Hematopoietic multipotent progenitor cell treated with erythropoietin and hydrocortisone succinate and interleukin-3 and kit ligand, for 8 days (in vitro differentiated cells): ENCODE measurements around the gene A4GNT.
A peak's percentile ranks its signal among the peaks of the same experiment; 100 is the strongest.
"Not testable (repeated sequence)": the region's sequence is repeated elsewhere in the genome, so short reads cannot be mapped to it uniquely, and the experiment has no call there.

Experiments used
- DNase-seq: peaks from one replicate; pipeline ENCODE4 v3.0.0-alpha.2; 2015

The A4GNT gene

GRCh38 chr3:138132239-138132638, at the start of gene A4GNT:
Gene A4GNT (minus strand): TSS chr3:138132390. CDS start chr3:138131256, 1,134 bp downstream.
- DNase-seq: no peak

- peak; percentile 83 for DNase-seq
These were observed 48.3 kb upstream of the A4GNT start for GRCh38 chr3:138180375-138181029.

- peak; percentile 94 for DNase-seq
These were observed 42.4 kb upstream of the A4GNT start, which contains the start of gene DBR1 for GRCh38 chr3:138174421-138175131. Gene DBR1 (minus strand): TSS chr3:138174921. CDS start chr3:138174795, 126 bp downstream.

- no peak for DNase-seq
These were observed 41.7 kb upstream of the A4GNT start for GRCh38 chr3:138173769-138174420.

GRCh38 chr3:138172625-138173024, 40.4 kb upstream of the A4GNT start:
- no peak for DNase-seq

- no peak for DNase-seq
These were observed 32.9 kb upstream of the A4GNT start for GRCh38 chr3:138165061-138165460.

GRCh38 chr3:138157743-138158142, 25.6 kb upstream of the A4GNT start:
- no peak for DNase-seq

GRCh38 chr3:138154534-138154933, 22.3 kb upstream of the A4GNT start:
- no peak for DNase-seq

- no peak for DNase-seq
These were observed 16.3 kb upstream of the A4GNT start for GRCh38 chr3:138148503-138148902.

GRCh38 chr3:138142181-138142580, 10.0 kb upstream of the A4GNT start:
- not testable (repeated sequence) for DNase-seq

GRCh38 chr3:138140940-138141339, 8.8 kb upstream of the A4GNT start:
- no peak for DNase-seq

- no peak for DNase-seq
These were observed 7.5 kb upstream of the A4GNT start for GRCh38 chr3:138139691-138140090.

GRCh38 chr3:138137861-138138260, 5.7 kb upstream of the A4GNT start:
- DNase-seq: no peak

- DNase-seq: no peak
These were observed 4.0 kb upstream of the A4GNT start for GRCh38 chr3:138136201-138136600.

- no peak for DNase-seq
These were observed 3.6 kb upstream of the A4GNT start for GRCh38 chr3:138135833-138136194.

- DNase-seq: no peak
These were observed 3.1 kb upstream of the A4GNT start for GRCh38 chr3:138135146-138135832.

GRCh38 chr3:138127636-138128365, 4.4 kb downstream of the A4GNT start:
- no peak for DNase-seq

- DNase-seq: no peak
These were observed 6.5 kb downstream of the A4GNT start for GRCh38 chr3:138125548-138126221.

- no peak for DNase-seq
These were observed 7.4 kb downstream of the A4GNT start for GRCh38 chr3:138124706-138125355.

GRCh38 chr3:138124188-138124587, 8.0 kb downstream of the A4GNT start:
- no peak for DNase-seq

- no peak for DNase-seq
These were observed 12.8 kb downstream of the A4GNT start for GRCh38 chr3:138119423-138119766.
